Endodermal cell (in vitro differentiated cells): Measurements from ENCODE around the gene DGKB. TPM values are rescaled to one million over a fixed set of nuclear protein-coding genes. Genes with fewer than 3 reads are reported as not detected.

Source experiments
- DNase-seq: peaks from one replicate; pipeline ENCODE4 v3.0.0-alpha.2; 2017
- H3K27ac ChIP-seq: 2 replicates; pipeline ENCODE4 v1.5.1; 2013; ENCODE audit warnings: mild to moderate bottlenecking, low read depth, low read length, moderate library complexity
- H3K27me3 ChIP-seq: 2 replicates; pipeline ENCODE4 v1.6.1; 2013; ENCODE audit warnings: mild to moderate bottlenecking, low read length, moderate library complexity; ENCODE audit not compliant: insufficient read depth, control insufficient read depth, poor library complexity, severe bottlenecking
- H3K36me3 ChIP-seq: 2 replicates; pipeline ENCODE4 v1.7.0; 2013; ENCODE audit warnings: mild to moderate bottlenecking, low read length, moderate library complexity; ENCODE audit not compliant: control insufficient read depth, insufficient read depth
- H3K4me1 ChIP-seq: one replicate; pipeline ENCODE4 v1.7.0; 2013; ENCODE audit warnings: low read length; ENCODE audit not compliant: control insufficient read depth, insufficient read depth
- H3K4me3 ChIP-seq: 2 replicates; pipeline ENCODE4 v1.5.1; 2013; ENCODE audit warnings: mild to moderate bottlenecking, low read length, moderate library complexity
- H3K9ac ChIP-seq: 2 replicates; pipeline ENCODE4 v1.6.1; 2013; ENCODE audit warnings: mild to moderate bottlenecking, low read length, moderate library complexity; ENCODE audit not compliant: poor library complexity, severe bottlenecking; ENCODE audit errors: extremely low read depth
- H3K9me3 ChIP-seq: 2 replicates; pipeline ENCODE4 v1.6.1; 2013; ENCODE audit warnings: mild to moderate bottlenecking, low read length, moderate library complexity; ENCODE audit not compliant: control insufficient read depth
- H3K27ac Mint-ChIP-seq: 2 replicates; pipeline ENCODE4 v1.8.0; 2020; ENCODE audit warnings: mixed read lengths
- H3K27me3 Mint-ChIP-seq: 2 replicates; pipeline ENCODE4 v1.8.0; 2021; ENCODE audit warnings: mild to moderate bottlenecking, mixed read lengths; ENCODE audit not compliant: insufficient read depth
- H3K36me3 Mint-ChIP-seq: 2 replicates; pipeline ENCODE4 v1.8.0; 2020; ENCODE audit warnings: low read depth, mixed read lengths
- H3K4me1 Mint-ChIP-seq: 2 replicates; pipeline ENCODE4 v1.8.0; 2020; ENCODE audit warnings: mixed read lengths
- H3K4me3 Mint-ChIP-seq: 2 replicates; pipeline ENCODE4 v1.8.0; 2020; ENCODE audit warnings: mild to moderate bottlenecking, moderate library complexity, mixed read lengths
- H3K9me3 Mint-ChIP-seq: 2 replicates; pipeline ENCODE4 v1.8.0; 2020; ENCODE audit warnings: mild to moderate bottlenecking, mixed read lengths
- CTCF ChIP-seq: fragments of 200-600 bp; sonication (generic); conservative IDR thresholded peaks from 2 replicates; pipeline ENCODE4 v1.5.0; 2021; ENCODE audit warnings: antibody characterized with exemption, mild to moderate bottlenecking
- WGBS, 2 experiments: methylation state at CpG; one replicate each; pipeline versions ENCODE4 v1.1.5 to v1.1.7; 2013; ENCODE audit warnings: missing lambda C conversion rate in 2 of 2, mixed read lengths in 1 of 2; ENCODE audit not compliant: insufficient coverage in 1 of 2, insufficient read length in 1 of 2; 5-methylcytosine and 5-hydroxymethylcytosine counted together
- total RNA-seq, 2 donors: library from RNA; stranded (reverse); fragmentation: NEBNext Ultra II Directional in 1 of 2; extraction: Animal tissue kit (Norgen Biotek cat#: 25700) in 1 of 2; gene quantifications; 2 replicates in 1 of 2; 3 replicates in 1 of 2; pipeline ENCODE4 v1.2.1, GENCODE V29; 2021

The DGKB gene
- total RNA-seq, 2 donors from 2014 or later, result 5.1 to 5.2 TPM

GRCh38 chr7:14418633-14419032 is 483.9 kb downstream of the DGKB start:
- 50% methylated on average over 1 of the region's 1 CpG; no CpG with 5 or more reads in 1 of the 2 experiments for WGBS, 2 experiments
- Histone ChIP-seq H3K27me3 (no peaks in the 10 kb centered on the region), H3K36me3 (no peaks in the 10 kb centered on the region), H3K27ac (no peak overlapping the region), H3K9me3 (peaks cover 8% of the 10 kb centered on the region), H3K4me3 (no peak overlapping the region), H3K9ac (no peak overlapping the region), H3K4me1 (no peaks in the 10 kb centered on the region)
- peaks cover 7% of the 10 kb centered on the region for H3K9me3 Mint-ChIP-seq
- DNase-seq, result no peak
- no peak for TF ChIP-seq CTCF
- peaks cover 17% of the 10 kb centered on the region for H3K4me1 Mint-ChIP-seq
- H3K36me3 Mint-ChIP-seq, result no peaks in the 10 kb centered on the region
- no peaks in the 10 kb centered on the region for H3K27me3 Mint-ChIP-seq
- H3K27ac Mint-ChIP-seq, result no peak overlapping the region
- H3K4me3 Mint-ChIP-seq, result no peak overlapping the region

- no peak for DNase-seq
- no peaks in the 10 kb centered on the region for H3K27me3 ChIP-seq
- H3K27me3 Mint-ChIP-seq, result no peaks in the 10 kb centered on the region
- WGBS, 2 experiments, result 64% methylated on average over 3 of the region's 3 CpGs; no CpG with 5 or more reads in 1 of the 2 experiments
- H3K9ac ChIP-seq, result no peak overlapping the region
- H3K9me3 ChIP-seq, result peaks cover 8% of the 10 kb centered on the region
- peaks cover 7% of the 10 kb centered on the region for H3K9me3 Mint-ChIP-seq
- H3K4me1 ChIP-seq, result no peaks in the 10 kb centered on the region
- TF ChIP-seq CTCF, result no peak
- H3K27ac Mint-ChIP-seq, result no peak overlapping the region
- H3K36me3 ChIP-seq, result no peaks in the 10 kb centered on the region
- peaks cover 13% of the 10 kb centered on the region for H3K4me1 Mint-ChIP-seq
- no peak overlapping the region for H3K4me3 Mint-ChIP-seq
- H3K36me3 Mint-ChIP-seq, result no peaks in the 10 kb centered on the region
- no peak overlapping the region for H3K4me3 ChIP-seq
- H3K27ac ChIP-seq, result no peak overlapping the region
Measured at GRCh38 chr7:14414274-14414986, 488.1 kb downstream of the DGKB start.

- H3K36me3 ChIP-seq, result no peaks in the 10 kb centered on the region
- WGBS, 2 experiments, result 86 to 88% methylated on average over 2 to 5 of the region's 6 CpGs
- no peak overlapping the region for H3K9ac ChIP-seq
- H3K4me3 ChIP-seq, result no peak overlapping the region
- H3K9me3 ChIP-seq, result no peaks in the 10 kb centered on the region
- no peaks in the 10 kb centered on the region for H3K27me3 ChIP-seq
- DNase-seq, result no peak
- Mint-ChIP-seq H3K4me3 (no peak overlapping the region), H3K9me3 (no peaks in the 10 kb centered on the region), H3K27ac (no peak overlapping the region), H3K27me3 (no peaks in the 10 kb centered on the region), H3K36me3 (no peaks in the 10 kb centered on the region), H3K4me1 (no peaks in the 10 kb centered on the region)
- H3K27ac ChIP-seq, result no peak overlapping the region
- no peaks in the 10 kb centered on the region for H3K4me1 ChIP-seq
- no peak for TF ChIP-seq CTCF
Measured at GRCh38 chr7:14407246-14408015, 495.1 kb downstream of the DGKB start.
